T-helper 1 cell treated with Interleukin-12 subunit alpha and Interleukin-12 subunit beta and Interleukin-4 antibody, amounts not matched to agents 30 ng/mL and 1 ng/mL, for 36 hours (primary cell): ENCODE data around the gene SLC6A7. TPM values are rescaled to one million over a fixed set of nuclear protein-coding genes. Genes with fewer than 3 reads are reported as not detected.

ENCODE experiments used
- intact Hi-C: fragments of 100-400 bp; cut with micrococcal nuclease; formaldehyde crosslinking; loops from one replicate; pipeline ENCODE4 v1.15.1; 2024
- total RNA-seq: library from RNA; stranded (reverse); gene quantifications from 2 replicates; pipeline ENCODE4 v1.2.3, GENCODE V29; 2022

SLC6A7 gene
- total RNA-seq, 1 donor from 2014 or later = not detected

DNA sequence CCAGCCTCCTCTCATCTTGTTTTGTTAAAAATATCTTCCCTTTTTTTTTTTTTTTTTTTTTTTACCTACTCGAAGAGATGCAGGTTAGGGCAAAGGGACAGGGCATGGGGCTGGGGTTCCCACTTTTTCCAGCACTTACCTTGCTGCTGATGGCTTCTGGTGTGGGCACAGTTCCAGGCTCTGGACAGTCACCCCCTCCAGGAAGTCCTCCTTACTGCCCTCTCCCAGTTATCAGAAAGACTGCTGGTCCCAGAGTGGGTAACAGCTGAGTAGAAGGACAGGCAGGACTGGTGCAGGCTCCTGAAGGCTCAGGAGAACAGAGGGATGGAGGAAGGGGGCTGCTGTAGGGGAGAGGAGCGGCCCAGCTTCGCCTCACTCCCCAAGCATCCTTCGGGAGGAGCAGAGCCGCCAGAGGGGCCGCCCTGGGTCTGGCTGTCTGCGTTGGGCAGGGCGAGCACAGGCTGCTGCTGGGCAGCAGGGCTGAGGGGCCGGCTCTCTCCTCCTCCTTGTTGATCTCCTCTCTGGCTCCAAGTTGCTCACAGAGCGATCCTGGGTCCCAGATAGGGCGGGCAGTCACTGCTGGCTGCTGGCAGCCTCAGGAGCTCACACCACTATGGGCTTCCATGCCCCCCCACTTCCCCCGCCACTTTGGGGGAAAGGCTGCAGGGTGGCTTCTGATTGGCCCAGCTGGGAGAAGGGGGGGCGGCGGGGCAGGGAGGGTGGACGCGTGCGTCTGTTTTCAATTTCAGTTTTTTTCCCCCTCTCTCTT, 34.4 kb upstream of the SLC6A7 start, which contains the start of gene PDGFRB:
Gene PDGFRB, minus strand, starts transcription at position 588 of the 769 bp plus-strand sequence. CDS start 18,798 bp downstream, outside the sequence.
- intact Hi-C loops = no loop called here

DNA sequence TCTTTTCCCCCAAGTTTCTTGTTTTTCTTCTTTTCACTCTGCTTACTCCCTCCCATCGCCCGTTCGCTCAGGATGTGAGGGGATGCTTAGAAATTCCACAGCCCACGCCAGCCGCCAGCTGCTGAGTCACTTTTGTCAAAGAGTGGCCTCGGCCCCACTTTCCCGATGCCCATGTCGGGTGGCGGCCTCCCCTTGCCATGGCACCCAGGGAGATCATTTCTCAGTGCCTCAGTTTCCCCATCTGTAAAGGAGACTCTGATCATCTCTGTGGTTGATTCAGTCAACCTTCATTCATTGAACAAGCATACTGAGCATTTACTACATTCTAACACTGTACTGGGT, 33.9 kb upstream of the SLC6A7 start:
- intact Hi-C loops = no loop called here

GRCh38 chr5:150156540-150156939, 33.3 kb upstream of the SLC6A7 start:
- intact Hi-C loops = no loop called here

DNA sequence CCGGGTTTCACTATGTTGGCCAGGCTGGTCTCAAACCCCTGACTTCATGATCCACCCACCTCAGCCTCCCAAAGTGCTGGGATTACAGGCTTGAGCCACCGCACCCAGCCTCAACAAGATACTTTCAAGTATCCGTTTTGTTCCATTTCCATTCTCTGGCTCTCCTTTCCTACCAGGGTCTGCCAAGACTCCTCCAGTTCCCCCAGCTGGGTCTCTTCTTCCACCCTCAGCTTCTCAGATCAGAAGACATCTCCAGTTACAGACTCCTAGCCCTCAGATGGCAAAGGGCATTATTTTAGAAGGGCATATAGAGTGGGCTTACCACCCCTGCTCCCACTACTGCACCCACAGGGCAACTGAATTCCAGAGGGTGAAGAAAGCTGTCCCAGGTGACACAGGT, 32.7 kb upstream of the SLC6A7 start:
- intact Hi-C loops = no loop called here

DNA sequence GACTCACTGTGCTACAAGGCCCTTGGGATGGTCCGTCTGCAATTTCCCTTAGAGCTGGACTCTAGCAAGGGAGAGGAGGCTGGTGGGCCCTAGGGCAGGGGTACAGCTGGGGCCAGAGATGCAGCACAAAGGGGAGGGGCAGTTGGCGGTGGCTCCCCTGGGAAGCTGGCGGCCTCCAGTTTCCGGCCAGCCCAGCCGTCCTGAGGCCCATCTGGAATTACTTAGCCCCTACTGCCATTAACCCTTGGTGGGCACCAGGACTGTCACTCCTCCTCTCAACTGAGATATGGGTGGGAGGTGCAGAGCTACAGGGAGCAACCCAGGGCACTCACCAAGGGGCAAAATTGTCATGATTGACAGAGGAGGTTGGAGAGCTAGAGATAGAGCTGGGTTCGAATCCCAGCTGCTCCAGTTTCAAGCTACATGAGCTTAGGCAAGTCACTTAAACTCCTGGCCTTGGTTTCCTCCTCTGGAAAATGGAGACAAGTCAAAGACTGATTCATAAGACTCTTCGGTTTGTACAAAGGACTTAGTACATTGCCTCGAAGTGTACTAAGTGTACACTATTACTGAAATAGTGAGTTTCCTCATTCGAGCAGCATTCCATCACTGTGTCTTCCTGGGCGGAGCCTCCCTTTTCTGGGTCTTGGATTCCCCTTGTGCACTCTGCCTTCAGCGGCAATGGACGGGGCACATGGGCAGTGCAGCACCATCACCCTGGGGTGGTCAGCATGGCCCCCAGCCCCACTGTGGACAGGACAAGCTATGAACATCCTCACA, 31.5 kb upstream of the SLC6A7 start:
- intact Hi-C loops = no loop called here

DNA sequence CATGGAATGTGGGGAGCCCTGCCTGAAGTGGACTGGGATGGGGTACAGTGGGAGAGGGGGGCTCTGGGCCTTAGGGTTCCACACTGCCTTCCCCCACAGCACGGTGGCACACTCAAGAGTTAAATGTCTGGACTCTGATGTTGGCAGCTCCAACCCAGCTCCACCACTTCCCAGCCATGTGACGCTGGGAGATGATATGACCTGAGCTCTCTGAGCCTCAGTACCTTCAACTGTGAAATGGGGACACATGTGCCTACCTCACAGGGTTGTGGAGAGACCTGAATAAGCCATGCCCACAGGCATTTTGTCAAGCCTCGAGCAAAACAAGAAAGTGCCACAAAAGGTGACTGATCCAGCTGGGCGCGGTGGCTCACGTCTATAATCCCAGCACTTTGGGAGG, 30.8 kb upstream of the SLC6A7 start:
- intact Hi-C loops = no loop called here

- intact Hi-C loops = loop anchor here (5.0 kb wide), 1 partner anchor 293 kb away; no protein-coding TSS in a partner anchor
Observed at GRCh38 chr5:150159741-150160179, 30.1 kb upstream of the SLC6A7 start.

GRCh38 chr5:150160448-150161081, 29.3 kb upstream of the SLC6A7 start:
- intact Hi-C loops = loop anchor here (1.0 to 5.0 kb wide), 6 partner anchors 15 to 292 kb away; no protein-coding TSS in a partner anchor

DNA sequence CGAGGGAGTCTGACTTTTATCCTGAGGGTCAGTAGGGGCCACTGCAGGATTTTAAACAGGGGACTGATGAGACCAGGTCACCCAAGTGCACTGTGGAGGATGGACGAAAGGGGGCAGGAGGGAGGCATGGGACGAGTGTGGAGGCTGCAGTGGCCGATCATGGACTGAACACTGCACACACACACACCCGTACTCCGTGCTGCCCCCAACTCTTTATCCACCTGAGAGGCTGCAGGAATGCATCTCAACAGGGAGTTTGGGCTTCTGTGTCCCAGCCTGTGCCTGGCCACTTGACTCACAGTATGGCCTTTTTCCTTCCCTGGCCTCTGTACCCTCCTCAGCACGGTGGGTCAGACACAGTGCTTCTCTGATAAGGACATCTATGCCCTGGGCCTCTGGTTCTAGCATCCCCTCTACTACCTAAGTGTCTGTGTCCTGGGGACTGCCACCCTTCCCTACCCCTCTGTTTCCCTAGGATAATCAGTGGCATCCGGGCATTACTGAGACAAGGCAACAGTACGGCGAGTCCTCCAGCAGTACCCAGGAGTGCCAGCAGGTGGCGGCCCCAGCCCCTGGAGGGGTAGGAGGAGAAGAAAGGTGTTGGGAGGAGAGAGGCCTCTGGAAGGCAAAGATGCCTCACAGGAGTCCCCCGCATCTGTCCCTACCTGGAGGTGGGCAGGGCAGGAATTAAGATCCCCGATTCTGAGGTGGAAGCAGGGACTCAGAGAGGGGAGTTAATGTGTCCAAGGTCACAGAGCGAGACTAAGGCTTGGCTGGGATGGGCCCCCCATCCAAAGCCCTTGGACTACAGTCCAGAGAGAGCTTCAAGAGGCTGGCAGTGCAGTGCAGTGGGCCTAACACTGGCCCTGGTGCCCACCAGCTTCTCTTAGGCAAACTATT, 28.4 kb upstream of the SLC6A7 start:
- intact Hi-C loops = loop anchor here (1.0 to 5.0 kb wide), 6 partner anchors 14 to 291 kb away; no protein-coding TSS in a partner anchor

DNA sequence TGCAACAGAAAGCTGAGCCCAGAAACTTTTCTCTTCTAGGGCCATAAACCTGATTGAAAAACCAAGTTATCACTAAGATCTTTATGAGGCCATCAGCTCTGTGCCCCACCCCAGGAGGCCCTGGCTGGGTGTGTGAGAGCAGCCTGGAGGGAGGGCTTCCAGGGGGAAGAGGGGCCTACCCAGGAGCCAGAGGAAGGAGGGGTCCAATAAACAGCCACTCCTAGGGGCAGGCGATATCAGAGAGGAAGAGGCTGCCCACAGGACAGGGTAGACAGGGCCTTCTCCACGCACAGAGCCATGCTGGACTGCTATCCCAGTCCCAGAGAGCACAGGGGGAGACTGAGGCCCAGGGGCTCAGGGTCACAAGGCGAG, 27.7 kb upstream of the SLC6A7 start:
- intact Hi-C loops = loop anchor here (5.0 kb wide), 1 partner anchor 290 kb away; no protein-coding TSS in a partner anchor

- intact Hi-C loops = loop anchor here (5.0 kb wide), 1 partner anchor 289 kb away; no protein-coding TSS in a partner anchor
Observed at GRCh38 chr5:150163035-150163434, 26.8 kb upstream of the SLC6A7 start.

DNA sequence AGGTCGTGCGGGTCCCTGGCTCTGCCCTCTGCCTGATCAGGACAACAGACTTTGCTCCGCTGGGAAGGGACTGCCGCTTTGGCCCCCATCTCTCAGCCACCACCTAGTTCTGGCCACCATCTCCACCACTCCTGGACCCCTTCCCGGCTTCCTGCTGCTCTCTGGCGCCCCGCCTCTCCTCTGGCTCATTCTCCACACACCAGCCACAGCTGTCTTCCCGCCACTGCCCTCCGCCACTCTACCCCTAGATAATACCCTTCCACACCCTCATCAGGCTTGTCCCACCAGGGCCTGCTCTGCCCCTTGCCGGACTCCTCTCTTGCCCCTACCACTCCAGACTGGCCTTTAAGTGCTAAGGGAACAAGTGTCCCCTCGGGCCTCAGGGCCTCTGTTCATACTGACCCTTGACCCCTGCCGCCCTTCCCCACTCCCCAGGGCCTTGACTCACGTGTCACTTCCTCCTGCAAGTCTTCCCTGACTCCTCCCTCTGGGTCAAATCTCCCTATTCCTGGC, 26.3 kb upstream of the SLC6A7 start:
- intact Hi-C loops = loop anchor here (5.0 kb wide), 1 partner anchor 289 kb away; no protein-coding TSS in a partner anchor

- intact Hi-C loops = loop anchor here (5.0 kb wide), 1 partner anchor 288 kb away; no protein-coding TSS in a partner anchor
Observed at GRCh38 chr5:150164211-150164980, 25.5 kb upstream of the SLC6A7 start.

- intact Hi-C loops = no loop called here
Observed at GRCh38 chr5:150166037-150166649, 23.7 kb upstream of the SLC6A7 start.

GRCh38 chr5:150166650-150167511, 23.0 kb upstream of the SLC6A7 start, which contains the start of gene CDX1:
CDX1 (plus strand) TSS chr5:150166778; CDS start chr5:150166877, 99 bp downstream.
- intact Hi-C loops = no loop called here

GRCh38 chr5:150167512-150167850, 22.4 kb upstream of the SLC6A7 start:
- intact Hi-C loops = no loop called here

DNA sequence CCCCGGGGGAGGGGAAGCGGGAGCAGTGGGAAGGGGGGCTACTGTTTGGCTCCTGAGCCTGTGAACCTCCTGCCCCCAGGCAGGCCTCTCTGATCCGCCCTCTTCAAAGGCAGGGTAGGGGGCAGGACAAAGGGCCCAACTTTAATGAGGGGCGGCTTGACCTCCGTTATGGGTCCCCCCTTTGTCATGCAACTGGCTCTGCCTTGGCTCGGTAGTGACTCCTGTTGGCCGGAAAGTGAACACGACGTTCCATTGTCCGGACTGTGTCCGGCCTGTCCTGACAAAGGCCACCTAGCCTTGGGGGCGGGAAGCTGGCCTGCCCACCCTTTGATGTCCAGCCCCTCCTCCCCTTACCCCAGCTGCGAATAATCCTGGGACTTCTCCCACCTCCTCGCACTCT, 22.0 kb upstream of the SLC6A7 start:
- intact Hi-C loops = no loop called here

GRCh38 chr5:150168864-150169263, 21.0 kb upstream of the SLC6A7 start:
- intact Hi-C loops = no loop called here
